MG63 (cell line): ENCODE measurements around the gene FRAS1. TPM values are rescaled to one million over a fixed set of nuclear protein-coding genes. Genes with fewer than 3 reads are reported as not detected.
"Not testable (repeated sequence)": the region's sequence is repeated elsewhere in the genome, so short reads cannot be mapped to it uniquely, and the experiment has no call there.

ENCODE experiments used
- DNase-seq: peaks from one replicate; pipeline ENCODE4 v3.0.0-alpha.2; 2020
- H3K27me3 ChIP-seq: fragments of 250-450 bp; sonication (Bioruptor Pico); 2 replicates; pipeline ENCODE4 v1.5.1; 2020; ENCODE audit warnings: mild to moderate bottlenecking, moderate library complexity
- H3K36me3 ChIP-seq: fragments of 250-450 bp; sonication (Bioruptor Pico); 2 replicates; pipeline ENCODE4 v1.5.1; 2020; ENCODE audit warnings: mild to moderate bottlenecking, moderate library complexity
- H3K4me3 ChIP-seq: fragments of 250-450 bp; sonication (Bioruptor Pico); 2 replicates; pipeline ENCODE4 v1.5.1; 2020; ENCODE audit warnings: mild to moderate bottlenecking, moderate library complexity
- H3K9me3 ChIP-seq: fragments of 250-450 bp; sonication (Bioruptor Pico); 2 replicates; pipeline ENCODE4 v1.5.1; 2020; ENCODE audit warnings: mild to moderate bottlenecking, moderate library complexity
- total RNA-seq: library from RNA; depleted of rRNA; stranded (reverse); fragments of >200 nt; shearing (Covaris generic); gene quantifications from 2 replicates; pipeline ENCODE4 v1.2.3, GENCODE V29; 2014; ENCODE audit warnings: low replicate concordance

FRAS1 gene
- total RNA-seq, 1 experiment from 2014 or later: 0.03 TPM

DNA sequence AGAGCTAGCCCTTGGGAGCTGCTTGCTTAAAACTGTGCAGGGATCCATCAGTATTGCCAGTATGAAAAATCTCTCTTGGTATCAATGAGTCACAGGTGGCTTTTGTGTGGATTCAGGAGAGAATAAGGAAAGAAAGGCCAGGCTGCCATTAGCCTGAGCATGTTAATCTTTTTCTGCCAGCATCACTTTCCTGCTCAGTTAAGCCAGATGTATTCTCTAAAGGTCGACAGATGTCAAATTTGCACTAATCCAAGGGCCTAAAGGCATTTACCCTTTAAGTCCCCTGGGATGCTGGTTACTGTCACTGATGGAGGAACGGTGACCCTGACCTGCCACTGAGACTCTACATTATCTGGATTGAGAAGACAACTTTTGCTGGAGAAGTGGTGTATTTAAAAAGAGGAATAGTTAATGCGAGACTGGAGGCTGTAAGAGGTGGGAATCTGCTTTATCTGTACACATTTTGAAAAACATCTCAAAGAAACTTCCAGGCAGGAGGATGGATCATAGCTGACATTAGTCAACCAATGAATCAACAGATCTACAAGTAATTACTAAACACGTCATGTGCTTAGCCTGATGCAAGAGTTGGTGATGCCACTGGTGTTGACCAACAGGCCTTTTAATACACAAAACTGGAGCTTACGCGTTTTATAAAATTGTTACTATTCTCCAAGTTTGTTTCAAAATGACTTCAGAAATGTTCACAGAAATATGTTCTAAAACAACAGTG is 253.1 kb downstream of the FRAS1 start:
- Histone ChIP-seq H3K36me3 (no peaks in the 10 kb centered on the region), H3K27me3 (no peaks in the 10 kb centered on the region), H3K9me3 (no peaks in the 10 kb centered on the region), H3K4me3 (no peak overlapping the region)
- DNase-seq: no peak

DNA sequence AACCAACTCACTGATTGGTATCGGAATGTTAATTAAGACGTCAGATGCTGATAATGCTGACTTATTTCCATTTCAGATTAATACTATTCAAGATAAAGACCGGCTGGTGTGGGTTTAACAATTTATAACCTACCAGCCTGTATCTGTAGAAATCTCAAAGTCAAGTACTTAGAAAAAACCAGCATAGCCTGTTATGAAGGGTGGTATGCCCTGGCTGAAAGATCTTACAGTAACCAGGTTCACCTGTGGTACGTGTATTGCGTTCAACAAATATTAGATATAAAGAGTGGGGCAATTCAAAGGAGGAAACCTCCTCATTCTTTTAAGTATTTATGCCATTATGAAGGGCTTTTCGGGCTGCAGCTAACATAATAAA is 253.6 kb downstream of the FRAS1 start:
- H3K27me3 ChIP-seq: no peaks in the 10 kb centered on the region
- no peaks in the 10 kb centered on the region for H3K36me3 ChIP-seq
- H3K4me3 ChIP-seq: no peak overlapping the region
- H3K9me3 ChIP-seq: no peaks in the 10 kb centered on the region
- no peak for DNase-seq

DNA sequence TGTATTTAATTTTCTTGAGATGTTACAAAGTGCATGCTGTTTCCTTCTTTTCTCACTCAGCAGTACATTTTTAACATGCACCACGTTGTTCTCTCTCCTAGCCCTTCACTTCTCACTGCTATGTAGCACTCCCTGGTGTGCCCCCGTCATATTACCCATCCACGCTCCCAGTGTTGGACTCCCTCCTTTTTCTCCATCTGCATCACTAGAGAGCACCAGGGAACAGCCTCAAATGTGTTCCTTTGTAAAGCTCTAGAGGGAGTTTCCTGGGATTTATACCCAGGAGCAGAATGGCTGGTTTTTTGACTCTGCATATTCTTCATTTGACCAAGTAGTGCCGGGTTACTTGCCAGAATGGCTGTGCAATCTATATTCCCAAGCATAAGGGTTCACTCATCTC is 254.2 kb downstream of the FRAS1 start:
- Histone ChIP-seq H3K36me3 (no peaks in the 10 kb centered on the region), H3K9me3 (no peaks in the 10 kb centered on the region), H3K27me3 (no peaks in the 10 kb centered on the region), H3K4me3 (no peak overlapping the region)
- DNase-seq: no peak

DNA sequence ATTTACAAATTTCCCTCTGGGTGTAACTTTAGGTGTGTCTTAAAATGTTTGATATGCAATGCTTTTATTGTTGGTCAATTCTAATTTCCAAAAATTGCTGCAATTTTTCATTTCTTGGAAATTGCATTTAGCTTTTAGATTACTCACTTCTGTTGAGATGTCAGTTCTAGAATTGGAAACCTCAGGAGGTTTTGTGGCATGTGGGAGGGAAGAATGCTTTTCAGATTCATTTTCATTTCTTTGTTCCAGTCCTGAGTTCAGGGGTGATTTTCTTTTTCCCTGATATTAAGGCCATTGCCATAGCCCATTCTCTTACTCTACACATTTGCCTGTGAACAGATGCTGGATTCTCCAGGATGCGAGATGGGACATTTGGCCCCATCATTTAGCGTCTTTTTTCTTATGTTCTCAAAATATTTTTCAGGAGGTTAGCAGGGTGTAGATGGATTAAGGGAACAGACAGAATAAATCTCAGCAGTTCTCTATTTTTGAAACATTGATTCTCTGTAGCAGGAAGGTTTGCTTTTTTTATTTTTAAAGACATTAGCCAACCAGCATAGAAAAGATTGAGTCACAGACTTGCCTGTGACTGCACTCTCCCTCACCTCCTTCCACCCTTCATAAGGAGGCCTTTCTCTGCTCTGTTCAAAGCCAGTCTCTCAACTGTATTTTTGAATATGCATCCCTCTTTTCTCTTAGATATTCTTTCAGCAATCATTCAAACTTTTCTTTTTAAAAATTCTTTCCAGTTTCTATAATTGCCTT is 256.0 kb downstream of the FRAS1 start:
- DNase-seq: no peak
- H3K27me3 ChIP-seq: no peaks in the 10 kb centered on the region
- H3K4me3 ChIP-seq: no peak overlapping the region
- H3K36me3 ChIP-seq: no peaks in the 10 kb centered on the region
- no peaks in the 10 kb centered on the region for H3K9me3 ChIP-seq

DNA sequence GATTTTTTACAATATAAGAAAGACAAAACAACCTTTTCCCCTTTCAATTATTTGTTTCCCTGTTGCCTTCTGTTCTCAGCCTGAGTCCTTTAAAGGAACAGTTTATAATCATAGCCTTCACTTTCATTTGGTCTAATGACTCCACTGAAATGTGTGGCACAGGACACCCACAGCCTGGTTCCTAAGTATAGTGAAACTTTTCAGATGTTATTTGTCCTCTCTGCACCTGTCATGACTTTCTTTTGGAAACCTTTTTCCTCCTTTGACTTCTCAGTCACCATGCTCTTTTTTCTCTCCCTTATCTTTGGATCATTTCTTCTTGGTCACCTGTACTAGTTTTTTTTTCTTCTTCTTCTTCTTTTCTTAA is 256.6 kb downstream of the FRAS1 start:
- H3K9me3 ChIP-seq: no peaks in the 10 kb centered on the region

DNA sequence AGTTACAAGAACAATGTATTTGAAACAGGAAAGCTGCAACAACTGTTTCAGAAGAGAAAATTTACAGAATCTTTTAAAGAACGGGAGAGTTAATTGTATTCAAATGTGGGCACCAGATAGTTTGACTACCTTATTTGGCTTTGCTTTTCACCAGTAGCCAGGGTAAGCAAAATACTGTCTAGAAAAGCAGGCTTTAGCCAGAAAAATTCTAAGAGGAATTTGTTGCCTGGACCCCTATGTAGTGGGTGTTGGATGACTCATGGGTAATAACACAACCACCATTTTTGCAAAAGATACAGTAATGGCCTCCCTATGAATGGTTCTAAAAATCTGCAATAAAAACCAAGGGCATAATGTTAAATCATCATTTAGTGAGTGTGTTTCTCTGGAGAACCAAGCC is 261.0 kb downstream of the FRAS1 start:
- Histone ChIP-seq H3K27me3 (no peaks in the 10 kb centered on the region), H3K4me3 (no peak overlapping the region), H3K9me3 (no peaks in the 10 kb centered on the region), H3K36me3 (no peaks in the 10 kb centered on the region)
- no peak for DNase-seq

More for the DNA sequence above, 256.6 kb downstream of the FRAS1 start:
- Histone ChIP-seq H3K27me3 (no peaks in the 10 kb centered on the region), H3K36me3 (no peaks in the 10 kb centered on the region), H3K4me3 (no peak overlapping the region)
- no peak for DNase-seq

DNA sequence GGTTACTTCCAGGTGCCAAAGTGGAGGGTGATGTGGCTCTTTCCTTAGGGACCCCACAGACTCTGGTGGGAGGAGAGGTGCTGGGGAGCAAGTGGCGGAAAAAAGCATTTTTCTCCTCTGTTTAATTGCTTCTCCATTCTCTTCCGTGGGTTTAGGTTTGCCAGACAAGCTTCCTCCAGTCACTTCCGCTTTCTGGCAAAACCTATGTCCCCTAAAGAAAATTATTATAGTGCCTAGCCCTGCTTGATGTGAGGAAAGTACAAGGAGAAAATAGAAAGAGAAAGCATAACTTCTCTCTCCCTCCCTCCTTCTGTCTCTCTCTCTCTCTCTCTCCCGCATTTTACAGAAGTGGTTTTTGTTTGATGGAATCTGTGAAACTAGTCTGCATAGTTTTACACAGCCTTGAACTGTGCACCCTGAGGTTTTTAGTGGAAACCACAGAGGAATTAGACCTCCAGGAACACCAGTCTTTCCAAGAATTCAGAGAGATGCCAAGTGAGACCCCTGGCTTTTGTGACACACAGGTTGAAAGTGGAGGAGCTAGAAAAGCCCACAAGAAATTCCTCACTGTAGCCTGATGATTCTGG is 263.3 kb downstream of the FRAS1 start:
- Histone ChIP-seq H3K36me3 (no peaks in the 10 kb centered on the region), H3K4me3 (no peak overlapping the region), H3K27me3 (no peaks in the 10 kb centered on the region), H3K9me3 (no peaks in the 10 kb centered on the region)
- no peak for DNase-seq

DNA sequence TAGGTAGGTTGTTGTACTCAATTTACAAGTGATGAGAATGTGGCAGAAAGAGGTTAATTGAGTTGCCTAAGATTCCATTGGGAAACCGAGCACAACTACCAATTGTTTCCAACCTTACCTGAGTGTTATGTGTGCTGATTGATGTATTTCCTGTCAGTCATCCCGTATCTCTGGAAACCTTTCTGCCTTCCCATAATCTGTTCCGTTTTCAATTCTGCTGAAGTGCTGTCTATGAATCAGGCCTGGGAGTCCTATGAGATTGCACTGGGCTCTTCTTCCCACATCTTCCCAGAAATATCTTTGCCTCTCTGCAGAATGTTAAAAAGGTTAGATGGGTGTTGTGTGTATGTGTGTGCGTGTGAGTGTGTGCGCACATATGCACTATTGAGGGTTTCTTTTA is 264.9 kb downstream of the FRAS1 start:
- H3K36me3 ChIP-seq: no peaks in the 10 kb centered on the region
- no peaks in the 10 kb centered on the region for H3K27me3 ChIP-seq
- no peak overlapping the region for H3K4me3 ChIP-seq
- no peaks in the 10 kb centered on the region for H3K9me3 ChIP-seq
- DNase-seq: no peak

DNA sequence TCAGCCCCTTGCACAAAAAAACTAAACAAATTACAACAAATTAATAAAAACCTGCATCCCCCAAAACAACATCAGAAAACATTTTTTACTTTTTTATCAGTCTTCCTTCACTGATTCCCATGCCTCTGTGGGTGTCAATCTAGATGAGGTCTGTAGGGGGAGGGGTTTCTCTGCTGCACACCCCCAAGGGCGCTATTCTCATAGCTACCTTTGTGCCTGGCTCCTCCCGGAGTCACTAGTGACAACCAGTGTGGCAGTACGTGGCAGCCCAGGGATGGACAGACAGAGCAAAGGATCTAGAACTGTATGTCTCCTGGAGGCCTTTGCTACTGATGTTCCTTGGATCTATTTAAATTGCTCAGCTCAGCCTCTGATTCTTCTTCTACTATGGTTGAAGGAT is 266.3 kb downstream of the FRAS1 start:
- Histone ChIP-seq H3K4me3 (no peak overlapping the region), H3K36me3 (no peaks in the 10 kb centered on the region), H3K9me3 (no peaks in the 10 kb centered on the region), H3K27me3 (no peaks in the 10 kb centered on the region)
- no peak for DNase-seq

DNA sequence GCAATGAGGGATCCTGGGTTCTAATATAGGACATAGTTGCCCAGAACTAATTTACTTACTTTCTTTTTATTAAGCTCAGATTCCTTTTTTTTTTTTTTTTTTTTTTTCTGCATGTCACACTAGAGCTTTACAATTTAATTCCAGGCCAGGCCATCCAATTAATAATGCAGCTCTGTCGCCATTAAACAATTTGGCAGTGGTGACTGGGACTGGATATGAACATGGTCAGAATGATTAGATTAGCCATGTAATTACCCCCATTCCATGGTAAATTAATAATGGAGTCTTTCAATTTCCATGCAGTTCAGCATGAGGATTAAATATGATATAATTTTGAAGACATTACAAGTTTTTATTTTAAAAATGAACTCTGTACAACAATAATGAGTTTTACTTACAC is 267.5 kb downstream of the FRAS1 start:
- DNase-seq: no peak
- Histone ChIP-seq H3K36me3 (no peaks in the 10 kb centered on the region), H3K9me3 (no peaks in the 10 kb centered on the region), H3K4me3 (no peak overlapping the region), H3K27me3 (no peaks in the 10 kb centered on the region)

DNA sequence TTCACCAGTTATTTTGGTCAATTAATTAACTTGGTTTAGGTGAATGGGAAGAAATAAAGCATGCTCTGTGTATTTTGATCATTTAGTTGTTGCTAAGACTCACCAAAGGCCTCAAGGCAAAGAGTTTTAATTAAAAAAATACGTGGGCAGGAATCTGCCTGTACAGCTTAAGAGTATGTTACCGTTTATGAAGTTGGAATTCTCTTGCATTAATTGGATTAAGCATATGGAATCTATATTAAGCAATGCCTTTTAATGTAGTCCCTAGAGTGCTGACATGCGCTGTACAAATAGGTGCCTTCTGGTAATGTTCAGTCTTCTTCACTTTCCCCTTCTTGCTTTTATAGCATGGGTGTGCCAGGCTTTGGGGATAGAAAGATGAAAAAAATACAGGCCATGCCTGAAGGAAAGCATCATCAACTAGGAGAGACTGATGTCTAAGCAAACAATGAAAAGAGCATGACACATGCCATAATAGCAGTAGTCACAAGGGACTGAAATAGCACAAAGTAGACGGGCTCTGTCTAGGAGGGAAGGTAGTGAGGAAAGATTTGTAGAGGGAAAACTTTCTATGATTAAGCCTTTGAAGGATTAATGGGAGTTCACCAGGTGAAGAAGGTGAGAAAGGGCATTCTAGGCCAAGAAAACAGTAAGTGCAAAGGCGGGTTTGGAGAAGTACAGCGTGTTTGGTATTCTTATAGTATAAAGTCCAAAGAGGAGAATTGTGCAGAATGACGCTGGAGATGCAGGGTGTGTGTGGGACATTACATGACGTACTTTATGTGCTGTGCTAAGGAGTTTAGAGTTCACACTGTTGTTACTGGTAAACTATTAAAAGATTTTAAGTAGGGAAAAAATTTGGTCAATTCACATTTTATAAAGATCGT is 268.4 kb downstream of the FRAS1 start:
- H3K4me3 ChIP-seq: no peak overlapping the region
- DNase-seq: no peak
- H3K9me3 ChIP-seq: no peaks in the 10 kb centered on the region
- no peaks in the 10 kb centered on the region for H3K36me3 ChIP-seq
- H3K27me3 ChIP-seq: no peaks in the 10 kb centered on the region

DNA sequence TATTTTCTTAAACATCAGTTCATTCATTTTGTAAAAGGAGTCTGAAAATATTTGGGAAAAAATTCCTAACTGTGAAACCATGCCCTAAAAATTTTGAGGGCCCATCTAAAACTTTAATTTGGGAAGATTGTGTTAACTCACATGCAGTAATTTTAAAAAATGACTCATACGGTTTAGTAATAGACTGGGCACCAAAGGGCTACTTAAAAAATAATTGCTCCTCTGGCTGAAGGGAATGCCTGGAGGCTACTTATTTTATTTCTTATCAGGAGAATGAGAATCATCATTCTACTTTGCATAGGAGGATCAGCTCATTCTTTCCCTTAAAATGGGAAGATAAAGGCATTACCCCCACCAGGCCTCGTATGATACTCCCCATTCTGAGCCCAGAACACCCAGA is 271.5 kb downstream of the FRAS1 start:
- DNase-seq, H3K4me3 ChIP-seq, H3K27me3 ChIP-seq, H3K9me3 ChIP-seq, H3K36me3 ChIP-seq: not testable (repeated sequence)

DNA sequence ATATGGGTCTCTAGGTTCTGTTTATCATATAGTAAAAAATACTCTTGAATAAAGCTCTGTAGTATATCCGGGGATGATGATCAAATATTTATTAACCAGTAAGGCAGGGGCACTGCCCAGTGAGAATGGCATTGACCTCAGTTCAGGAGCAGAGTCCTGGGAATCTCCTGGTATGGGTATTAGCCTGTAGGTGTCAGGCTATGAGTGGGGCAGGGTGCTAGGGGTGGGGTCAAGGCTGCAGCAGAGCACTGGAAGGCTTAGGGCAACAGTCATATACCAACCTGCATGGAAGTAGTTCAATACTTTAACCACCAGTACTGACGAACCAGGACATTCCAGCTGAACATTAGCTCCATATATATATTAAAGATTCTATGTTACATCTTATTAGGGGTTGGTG is 274.1 kb downstream of the FRAS1 start:
- Histone ChIP-seq H3K27me3 (no peaks in the 10 kb centered on the region), H3K9me3 (no peaks in the 10 kb centered on the region), H3K4me3 (no peak overlapping the region), H3K36me3 (no peaks in the 10 kb centered on the region)
- no peak for DNase-seq

DNA sequence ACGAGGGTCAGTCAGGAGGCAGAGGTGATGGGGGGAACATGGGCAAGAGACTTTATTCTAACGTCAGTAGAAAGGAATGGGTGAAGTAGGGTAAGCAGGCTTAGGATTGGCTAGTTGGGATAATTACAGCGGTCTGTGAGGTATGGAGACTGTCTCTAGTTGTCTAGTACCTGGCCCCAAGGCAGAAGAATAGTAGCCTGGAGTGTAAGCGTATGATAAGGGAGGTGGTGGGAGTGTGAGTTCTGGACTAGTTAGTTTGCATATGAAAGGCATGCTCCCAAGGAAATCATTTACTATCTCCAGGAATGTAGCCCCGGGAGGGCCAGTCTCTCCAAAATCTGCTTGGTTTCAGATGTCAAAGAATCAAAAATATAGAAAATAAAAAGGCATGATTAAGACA is 274.8 kb downstream of the FRAS1 start:
- H3K9me3 ChIP-seq: no peaks in the 10 kb centered on the region
- no peaks in the 10 kb centered on the region for H3K27me3 ChIP-seq
- H3K4me3 ChIP-seq: no peak overlapping the region
- no peaks in the 10 kb centered on the region for H3K36me3 ChIP-seq
- no peak for DNase-seq

DNA sequence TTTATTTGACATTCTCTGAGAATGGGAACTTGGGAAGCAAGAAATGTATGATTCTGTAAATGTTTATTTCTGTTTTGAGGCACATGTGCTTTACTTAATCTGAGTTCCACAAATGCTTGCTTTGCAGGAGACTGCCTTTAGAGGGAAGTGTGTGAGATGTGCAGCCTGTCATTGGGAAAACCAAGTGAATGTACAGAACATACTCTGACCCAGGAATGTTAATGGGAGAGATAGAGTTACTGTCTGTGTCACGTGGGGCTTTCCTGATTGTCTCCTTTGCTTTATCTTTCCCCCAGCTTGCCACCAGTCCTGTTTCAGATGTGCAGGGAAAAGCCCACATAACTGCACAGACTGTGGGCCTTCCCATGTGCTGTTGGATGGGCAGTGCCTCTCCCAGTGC is 275.9 kb downstream of the FRAS1 start:
- Histone ChIP-seq H3K27me3 (no peaks in the 10 kb centered on the region), H3K4me3 (no peak overlapping the region), H3K9me3 (no peaks in the 10 kb centered on the region), H3K36me3 (no peaks in the 10 kb centered on the region)
- DNase-seq: no peak

DNA sequence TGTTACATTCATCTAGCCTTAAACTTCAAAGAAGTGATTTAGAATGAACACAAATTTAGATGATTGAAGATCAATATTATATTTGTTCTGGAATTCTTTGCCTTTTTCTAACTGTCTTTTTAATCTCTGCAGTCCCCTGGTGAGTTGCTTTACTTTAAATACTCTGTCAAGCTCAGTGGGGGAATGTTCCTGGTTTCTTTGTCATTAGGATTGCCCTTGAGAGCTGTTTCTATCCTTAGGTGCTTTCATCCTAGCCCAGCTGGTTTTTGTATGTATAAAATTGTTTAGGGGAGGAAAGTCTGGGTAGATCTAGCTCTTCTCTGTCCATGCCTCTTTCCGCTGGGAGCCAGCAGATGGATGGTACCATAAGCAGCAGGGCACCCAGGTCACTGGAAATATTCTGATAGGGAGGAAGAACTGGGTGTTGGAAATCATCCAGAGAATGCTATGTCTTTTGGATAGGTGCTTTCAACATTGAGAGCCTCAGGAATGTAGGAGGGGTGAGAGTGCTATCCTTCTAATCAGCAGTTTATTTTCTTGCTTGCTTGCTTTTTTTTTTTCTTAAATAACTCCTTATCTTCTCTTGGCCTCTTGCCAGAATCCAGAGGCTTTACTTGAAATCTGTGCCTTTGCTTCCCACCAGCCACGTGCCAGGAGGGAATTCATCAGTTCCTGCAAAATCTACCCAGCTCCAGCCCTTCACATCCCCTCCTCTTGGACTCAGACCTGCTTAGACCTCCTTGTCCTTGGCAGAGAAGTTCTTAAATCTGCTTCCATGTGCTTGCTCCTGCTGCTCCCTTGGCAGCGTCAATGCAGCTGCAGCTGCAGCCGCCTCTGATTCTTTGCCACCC is 279.2 kb downstream of the FRAS1 start:
- Histone ChIP-seq H3K4me3 (no peak overlapping the region), H3K27me3 (no peaks in the 10 kb centered on the region), H3K36me3 (no peaks in the 10 kb centered on the region), H3K9me3 (no peaks in the 10 kb centered on the region)
- DNase-seq: no peak
